ENCODE measurements around the gene ARMC7. TPM values are rescaled to one million over a fixed set of nuclear protein-coding genes. Genes with fewer than 3 reads are reported as not detected.
A peak's percentile ranks its signal among the peaks of the same experiment; 100 is the strongest.

The ARMC7 gene
- total and polyA plus RNA-seq, 9 donors, result 2.4 to 7.9 (median 7.3) TPM

- 84% methylated on average over 7 of the region's 7 CpGs for WGBS (ENCODE audit: insufficient coverage)
- H3K9me3 ChIP-seq (replicated peaks; ENCODE audit: control insufficient read depth, low read depth, low read length), result no peaks in the 10 kb centered on the region
- no peak overlapping the region for H3K27ac ChIP-seq (ENCODE audit: low read length)
- no peak for DNase-seq
- no peaks in the 10 kb centered on the region for H3K27me3 ChIP-seq (ENCODE audit: control insufficient read depth, insufficient read depth, low read length)
- H3K4me3 ChIP-seq (ENCODE audit: low read length), result no peak overlapping the region
- H3K36me3 ChIP-seq (ENCODE audit: control insufficient read depth, insufficient read depth, low read length), result peaks cover 19% of the 10 kb centered on the region
- H3K4me1 ChIP-seq (ENCODE audit: control insufficient read depth, insufficient read depth, low read length), result no peaks in the 10 kb centered on the region
Measured at GRCh38 chr17:75098861-75099260, 10.9 kb upstream of the ARMC7 start.

GRCh38 chr17:75099881-75100595 lies 9.7 kb upstream of the ARMC7 start:
- no peak for DNase-seq
- no peaks in the 10 kb centered on the region for H3K9me3 ChIP-seq (replicated peaks; ENCODE audit: control insufficient read depth, low read depth, low read length)
- 96% methylated on average over 29 of the region's 31 CpGs for WGBS (ENCODE audit: insufficient coverage)
- H3K36me3 ChIP-seq (ENCODE audit: control insufficient read depth, insufficient read depth, low read length), result peaks cover 25% of the 10 kb centered on the region
- no peaks in the 10 kb centered on the region for H3K27me3 ChIP-seq (ENCODE audit: control insufficient read depth, insufficient read depth, low read length)
- H3K4me3 ChIP-seq (ENCODE audit: low read length), result no peak overlapping the region
- H3K4me1 ChIP-seq (ENCODE audit: control insufficient read depth, insufficient read depth, low read length), result no peaks in the 10 kb centered on the region
- H3K27ac ChIP-seq (ENCODE audit: low read length), result no peak overlapping the region

- Histone ChIP-seq H3K9me3 (replicated peaks; ENCODE audit: control insufficient read depth, low read depth, low read length) (no peaks in the 10 kb centered on the region), H3K4me3 (ENCODE audit: low read length) (no peak overlapping the region), H3K36me3 (ENCODE audit: control insufficient read depth, insufficient read depth, low read length) (peaks cover 29% of the 10 kb centered on the region), H3K4me1 (ENCODE audit: control insufficient read depth, insufficient read depth, low read length) (no peaks in the 10 kb centered on the region), H3K27me3 (ENCODE audit: control insufficient read depth, insufficient read depth, low read length) (no peaks in the 10 kb centered on the region), H3K27ac (ENCODE audit: low read length) (no peak overlapping the region)
- DNase-seq, result peak; percentile 53
- WGBS (ENCODE audit: insufficient coverage), result 64% methylated on average over 8 of the region's 12 CpGs
Measured at GRCh38 chr17:75102385-75102821, 7.4 kb upstream of the ARMC7 start.

- Histone ChIP-seq H3K4me1 (ENCODE audit: control insufficient read depth, insufficient read depth, low read length) (peaks cover under 1% of the 10 kb centered on the region), H3K9me3 (replicated peaks; ENCODE audit: control insufficient read depth, low read depth, low read length) (no peaks in the 10 kb centered on the region), H3K4me3 (ENCODE audit: low read length) (no peak overlapping the region), H3K36me3 (ENCODE audit: control insufficient read depth, insufficient read depth, low read length) (peaks cover 26% of the 10 kb centered on the region), H3K27me3 (ENCODE audit: control insufficient read depth, insufficient read depth, low read length) (peaks cover 5% of the 10 kb centered on the region), H3K27ac (ENCODE audit: low read length) (no peak overlapping the region)
- 86% methylated on average over 10 of the region's 14 CpGs for WGBS (ENCODE audit: insufficient coverage)
- DNase-seq, result no peak
Measured at GRCh38 chr17:75103601-75104554, 5.9 kb upstream of the ARMC7 start.

- H3K4me1 ChIP-seq (ENCODE audit: control insufficient read depth, insufficient read depth, low read length), result peaks cover 10% of the 10 kb centered on the region
- peaks cover 7% of the 10 kb centered on the region for H3K27me3 ChIP-seq (ENCODE audit: control insufficient read depth, insufficient read depth, low read length)
- peaks cover 17% of the 10 kb centered on the region for H3K36me3 ChIP-seq (ENCODE audit: control insufficient read depth, insufficient read depth, low read length)
- H3K4me3 ChIP-seq (ENCODE audit: low read length), result no peak overlapping the region
- H3K27ac ChIP-seq (ENCODE audit: low read length), result no peak overlapping the region
- 56% methylated on average over 11 of the region's 20 CpGs for WGBS (ENCODE audit: insufficient coverage)
- DNase-seq, result no peak
- H3K9me3 ChIP-seq (replicated peaks; ENCODE audit: control insufficient read depth, low read depth, low read length), result no peaks in the 10 kb centered on the region
Measured at GRCh38 chr17:75105126-75106080, 4.4 kb upstream of the ARMC7 start.

- Histone ChIP-seq H3K36me3 (ENCODE audit: control insufficient read depth, insufficient read depth, low read length) (peaks cover 13% of the 10 kb centered on the region), H3K27me3 (ENCODE audit: control insufficient read depth, insufficient read depth, low read length) (peaks cover 7% of the 10 kb centered on the region), H3K4me3 (ENCODE audit: low read length) (no peak overlapping the region), H3K27ac (ENCODE audit: low read length) (no peak overlapping the region), H3K4me1 (ENCODE audit: control insufficient read depth, insufficient read depth, low read length) (peaks cover 18% of the 10 kb centered on the region), H3K9me3 (replicated peaks; ENCODE audit: control insufficient read depth, low read depth, low read length) (no peaks in the 10 kb centered on the region)
- 43% methylated on average over 1 of the region's 2 CpGs for WGBS (ENCODE audit: insufficient coverage)
- no peak for DNase-seq
Measured at GRCh38 chr17:75108193-75108592, 1.6 kb upstream of the ARMC7 start.

GRCh38 chr17:75109046-75109406 lies 743 bp upstream of the ARMC7 start:
- Histone ChIP-seq H3K9me3 (replicated peaks; ENCODE audit: control insufficient read depth, low read depth, low read length) (no peaks in the 10 kb centered on the region), H3K27ac (ENCODE audit: low read length) (no peak overlapping the region), H3K4me1 (ENCODE audit: control insufficient read depth, insufficient read depth, low read length) (peaks cover 23% of the 10 kb centered on the region), H3K4me3 (ENCODE audit: low read length) (peak overlapping the region; percentile 84), H3K27me3 (ENCODE audit: control insufficient read depth, insufficient read depth, low read length) (peaks cover 7% of the 10 kb centered on the region), H3K36me3 (ENCODE audit: control insufficient read depth, insufficient read depth, low read length) (peaks cover 8% of the 10 kb centered on the region)
- 4% methylated on average over 21 of the region's 22 CpGs for WGBS (ENCODE audit: insufficient coverage)
- no peak for DNase-seq

- no peak for DNase-seq
- Histone ChIP-seq H3K4me1 (ENCODE audit: control insufficient read depth, insufficient read depth, low read length) (peaks cover 32% of the 10 kb centered on the region), H3K9me3 (replicated peaks; ENCODE audit: control insufficient read depth, low read depth, low read length) (no peaks in the 10 kb centered on the region), H3K27ac (ENCODE audit: low read length) (no peak overlapping the region), H3K36me3 (ENCODE audit: control insufficient read depth, insufficient read depth, low read length) (peaks cover 3% of the 10 kb centered on the region), H3K27me3 (ENCODE audit: control insufficient read depth, insufficient read depth, low read length) (peaks cover 7% of the 10 kb centered on the region), H3K4me3 (ENCODE audit: low read length) (peak overlapping the region; percentile 84)
- WGBS (ENCODE audit: insufficient coverage), result 23% methylated on average over 36 of the region's 40 CpGs
Measured at GRCh38 chr17:75110234-75110937, 617 bp downstream of the ARMC7 start.

- Histone ChIP-seq H3K27ac (ENCODE audit: low read length) (no peak overlapping the region), H3K36me3 (ENCODE audit: control insufficient read depth, insufficient read depth, low read length) (peaks cover 3% of the 10 kb centered on the region), H3K4me1 (ENCODE audit: control insufficient read depth, insufficient read depth, low read length) (peaks cover 32% of the 10 kb centered on the region), H3K9me3 (replicated peaks; ENCODE audit: control insufficient read depth, low read depth, low read length) (no peaks in the 10 kb centered on the region), H3K4me3 (ENCODE audit: low read length) (no peak overlapping the region), H3K27me3 (ENCODE audit: control insufficient read depth, insufficient read depth, low read length) (peaks cover 7% of the 10 kb centered on the region)
- no peak for DNase-seq
- WGBS (ENCODE audit: insufficient coverage), result 81% methylated on average over 6 of the region's 7 CpGs
Measured at GRCh38 chr17:75111777-75112335, 2.1 kb downstream of the ARMC7 start.

All from muscle of leg (tissue), 11 donors.